HL-60 (cell line): ENCODE data around the gene DFFA.

Experiments
- POLR2AphosphoS5 ChIP-seq: IDR thresholded peaks from 2 replicates; pipeline ENCODE4 v1.6.1; 2012; ENCODE audit warnings: low read depth
- SPI1 ChIP-seq: IDR thresholded peaks from 2 replicates; pipeline ENCODE4 v1.6.1; 2012; ENCODE audit warnings: low read depth, mild to moderate bottlenecking, borderline replicate concordance
- TF ChIP-seq, protein P1 (sequence below): IDR thresholded peaks from 2 replicates; pipeline ENCODE4 v1.6.1; 2012; ENCODE audit warnings: low read depth; ENCODE audit not compliant: insufficient replicate concordance
- TF ChIP-seq, protein P2 (sequence below): IDR thresholded peaks from one replicate; pipeline ENCODE4 v1.5.1; 2011; ENCODE audit warnings: low read length, control low read depth, inconsistent platforms; ENCODE audit not compliant: insufficient read depth

DNA sequence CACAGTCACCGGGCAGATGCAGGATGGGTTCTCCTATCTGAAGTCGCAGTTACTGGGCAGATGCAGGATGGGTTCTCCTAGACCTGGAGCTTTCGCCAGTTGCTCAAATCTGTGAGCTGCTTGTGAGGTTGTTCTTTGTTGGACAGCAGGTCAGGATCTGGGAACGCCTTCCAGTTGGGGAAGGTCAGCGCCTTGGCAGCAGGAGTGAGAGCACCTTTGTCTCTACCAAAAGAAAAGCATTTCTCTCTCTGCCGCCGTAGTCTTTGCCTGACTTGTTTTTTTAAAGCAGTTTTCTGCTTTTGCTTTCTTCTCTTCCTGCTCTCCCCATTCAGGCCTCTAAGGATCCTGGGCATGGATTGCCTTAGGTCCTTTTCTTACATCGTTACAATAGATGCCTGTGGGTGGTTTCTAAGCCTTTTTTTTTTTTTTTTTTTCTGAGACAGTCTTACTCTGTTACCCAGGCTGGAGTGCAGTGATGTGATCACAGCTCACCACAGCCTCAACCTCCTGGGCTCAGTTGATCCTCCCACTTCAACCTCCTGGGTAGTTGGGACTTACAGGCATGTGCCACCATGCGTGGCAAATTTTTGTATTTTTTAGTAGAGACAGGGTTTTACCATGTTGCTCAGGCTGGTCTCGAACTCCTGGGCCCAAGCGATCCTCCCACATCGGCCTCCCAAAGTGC, 18.1 kb upstream of the DFFA start:
- TF ChIP-seq POLR2AphosphoS5: no peak
- TF ChIP-seq, protein P1, sequence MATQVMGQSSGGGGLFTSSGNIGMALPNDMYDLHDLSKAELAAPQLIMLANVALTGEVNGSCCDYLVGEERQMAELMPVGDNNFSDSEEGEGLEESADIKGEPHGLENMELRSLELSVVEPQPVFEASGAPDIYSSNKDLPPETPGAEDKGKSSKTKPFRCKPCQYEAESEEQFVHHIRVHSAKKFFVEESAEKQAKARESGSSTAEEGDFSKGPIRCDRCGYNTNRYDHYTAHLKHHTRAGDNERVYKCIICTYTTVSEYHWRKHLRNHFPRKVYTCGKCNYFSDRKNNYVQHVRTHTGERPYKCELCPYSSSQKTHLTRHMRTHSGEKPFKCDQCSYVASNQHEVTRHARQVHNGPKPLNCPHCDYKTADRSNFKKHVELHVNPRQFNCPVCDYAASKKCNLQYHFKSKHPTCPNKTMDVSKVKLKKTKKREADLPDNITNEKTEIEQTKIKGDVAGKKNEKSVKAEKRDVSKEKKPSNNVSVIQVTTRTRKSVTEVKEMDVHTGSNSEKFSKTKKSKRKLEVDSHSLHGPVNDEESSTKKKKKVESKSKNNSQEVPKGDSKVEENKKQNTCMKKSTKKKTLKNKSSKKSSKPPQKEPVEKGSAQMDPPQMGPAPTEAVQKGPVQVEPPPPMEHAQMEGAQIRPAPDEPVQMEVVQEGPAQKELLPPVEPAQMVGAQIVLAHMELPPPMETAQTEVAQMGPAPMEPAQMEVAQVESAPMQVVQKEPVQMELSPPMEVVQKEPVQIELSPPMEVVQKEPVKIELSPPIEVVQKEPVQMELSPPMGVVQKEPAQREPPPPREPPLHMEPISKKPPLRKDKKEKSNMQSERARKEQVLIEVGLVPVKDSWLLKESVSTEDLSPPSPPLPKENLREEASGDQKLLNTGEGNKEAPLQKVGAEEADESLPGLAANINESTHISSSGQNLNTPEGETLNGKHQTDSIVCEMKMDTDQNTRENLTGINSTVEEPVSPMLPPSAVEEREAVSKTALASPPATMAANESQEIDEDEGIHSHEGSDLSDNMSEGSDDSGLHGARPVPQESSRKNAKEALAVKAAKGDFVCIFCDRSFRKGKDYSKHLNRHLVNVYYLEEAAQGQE: no peak
- TF ChIP-seq, protein P2, sequence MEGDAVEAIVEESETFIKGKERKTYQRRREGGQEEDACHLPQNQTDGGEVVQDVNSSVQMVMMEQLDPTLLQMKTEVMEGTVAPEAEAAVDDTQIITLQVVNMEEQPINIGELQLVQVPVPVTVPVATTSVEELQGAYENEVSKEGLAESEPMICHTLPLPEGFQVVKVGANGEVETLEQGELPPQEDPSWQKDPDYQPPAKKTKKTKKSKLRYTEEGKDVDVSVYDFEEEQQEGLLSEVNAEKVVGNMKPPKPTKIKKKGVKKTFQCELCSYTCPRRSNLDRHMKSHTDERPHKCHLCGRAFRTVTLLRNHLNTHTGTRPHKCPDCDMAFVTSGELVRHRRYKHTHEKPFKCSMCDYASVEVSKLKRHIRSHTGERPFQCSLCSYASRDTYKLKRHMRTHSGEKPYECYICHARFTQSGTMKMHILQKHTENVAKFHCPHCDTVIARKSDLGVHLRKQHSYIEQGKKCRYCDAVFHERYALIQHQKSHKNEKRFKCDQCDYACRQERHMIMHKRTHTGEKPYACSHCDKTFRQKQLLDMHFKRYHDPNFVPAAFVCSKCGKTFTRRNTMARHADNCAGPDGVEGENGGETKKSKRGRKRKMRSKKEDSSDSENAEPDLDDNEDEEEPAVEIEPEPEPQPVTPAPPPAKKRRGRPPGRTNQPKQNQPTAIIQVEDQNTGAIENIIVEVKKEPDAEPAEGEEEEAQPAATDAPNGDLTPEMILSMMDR: no peak
- no peak for TF ChIP-seq SPI1
